ENCODE data around the gene SLC6A19.
A peak's percentile ranks its signal among the peaks of the same experiment; 100 is the strongest.

Gene SLC6A19

DNA sequence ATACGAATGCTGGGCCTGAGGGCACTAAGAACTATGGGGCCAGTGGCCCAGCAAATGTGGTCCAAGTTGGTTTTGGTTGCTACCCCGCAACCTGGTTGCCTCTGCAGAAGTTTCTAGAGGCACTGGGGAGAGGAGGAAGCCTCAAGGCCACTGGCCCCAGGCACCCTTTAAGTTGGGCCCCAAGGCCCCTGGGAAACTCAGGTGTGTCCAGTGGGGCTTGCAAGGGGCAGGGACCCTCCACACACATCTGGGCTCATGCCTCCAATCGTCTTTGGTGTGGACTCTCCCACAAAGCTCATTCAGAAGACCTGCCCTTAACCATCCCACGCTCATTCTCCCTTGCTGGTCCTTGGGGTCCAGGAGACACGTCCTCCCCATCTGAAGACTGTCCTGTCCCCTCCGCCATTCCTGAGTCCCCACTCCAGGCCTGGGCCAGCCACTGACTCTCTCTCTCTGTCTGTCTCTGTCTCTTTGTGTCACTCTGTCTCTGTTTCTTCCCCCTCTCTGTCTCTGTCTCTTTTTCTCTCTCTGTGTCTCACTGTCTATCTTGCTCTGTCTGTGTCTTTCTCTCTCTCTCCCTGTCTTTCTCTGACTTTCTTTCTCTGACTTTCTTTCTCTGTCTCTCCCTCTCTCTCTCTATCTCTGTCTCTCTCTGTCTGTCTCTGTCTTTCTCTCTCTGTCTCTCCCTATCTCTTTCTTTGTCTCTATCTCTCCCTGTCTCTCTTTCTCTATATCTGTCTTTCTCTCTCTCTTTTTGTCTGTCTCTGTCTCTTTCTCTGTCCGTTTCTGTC is 3.3 kb upstream of the SLC6A19 start:
- DNase-seq, result no peak

DNA sequence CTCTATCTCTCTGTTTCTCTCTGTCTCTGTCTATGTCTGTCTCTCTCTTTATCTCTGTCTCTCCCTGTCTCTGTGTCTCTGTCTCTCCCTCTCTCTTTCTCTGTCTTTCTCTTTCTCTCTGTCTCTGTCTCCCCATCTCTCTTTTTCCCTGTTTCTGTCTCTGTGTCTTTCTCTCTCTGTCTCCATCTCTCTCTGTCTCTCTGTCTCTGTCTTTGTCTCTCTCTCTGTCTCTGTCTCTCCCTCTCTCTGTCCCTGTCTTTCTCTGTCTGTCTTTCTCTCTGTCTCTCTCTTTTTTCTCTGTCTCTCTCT is 2.1 kb upstream of the SLC6A19 start:
- DNase-seq, result no peak

DNA sequence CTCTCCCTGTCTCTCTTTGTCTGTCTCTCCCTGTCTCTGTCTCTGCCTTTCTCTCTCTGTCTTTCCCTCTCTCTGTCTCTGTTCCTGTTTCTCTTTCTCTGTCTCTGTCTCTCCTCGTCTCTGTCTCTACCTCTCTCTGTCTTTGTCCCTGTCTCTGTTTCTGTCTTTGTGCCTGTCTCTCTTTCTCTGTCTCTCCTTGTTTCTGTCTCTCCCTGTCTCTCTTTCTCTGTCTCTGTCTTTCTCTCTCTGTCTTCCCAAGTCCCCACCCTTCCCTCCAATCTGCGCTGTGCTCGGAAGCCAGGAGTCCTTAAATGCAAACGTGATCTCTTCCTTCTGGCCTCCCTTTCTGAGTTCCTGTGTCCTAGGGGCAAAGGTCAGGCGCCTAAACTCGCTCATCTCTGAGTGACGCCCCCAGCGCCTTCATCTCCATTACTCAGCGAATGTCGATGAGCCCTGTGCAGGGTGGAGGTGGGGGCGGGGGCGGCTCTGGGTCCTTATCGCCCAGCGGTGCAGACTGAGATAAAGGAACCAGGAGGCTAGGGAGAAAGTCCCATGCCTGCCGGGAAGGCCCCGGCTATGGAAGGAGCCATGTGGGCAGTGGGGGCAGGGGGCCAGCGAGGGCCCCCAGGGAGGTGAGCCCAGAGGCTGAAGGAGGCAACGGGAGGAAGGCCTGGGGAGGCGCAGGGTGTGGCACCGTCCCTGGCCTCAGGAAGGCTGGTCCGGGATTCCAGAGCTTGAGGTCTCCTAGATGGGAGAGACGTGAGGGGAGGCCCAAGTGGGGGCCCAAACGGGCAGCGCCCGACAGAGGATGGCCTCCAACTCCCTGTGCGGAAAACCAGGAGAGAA is 1.5 kb upstream of the SLC6A19 start:
- no peak for DNase-seq

DNA sequence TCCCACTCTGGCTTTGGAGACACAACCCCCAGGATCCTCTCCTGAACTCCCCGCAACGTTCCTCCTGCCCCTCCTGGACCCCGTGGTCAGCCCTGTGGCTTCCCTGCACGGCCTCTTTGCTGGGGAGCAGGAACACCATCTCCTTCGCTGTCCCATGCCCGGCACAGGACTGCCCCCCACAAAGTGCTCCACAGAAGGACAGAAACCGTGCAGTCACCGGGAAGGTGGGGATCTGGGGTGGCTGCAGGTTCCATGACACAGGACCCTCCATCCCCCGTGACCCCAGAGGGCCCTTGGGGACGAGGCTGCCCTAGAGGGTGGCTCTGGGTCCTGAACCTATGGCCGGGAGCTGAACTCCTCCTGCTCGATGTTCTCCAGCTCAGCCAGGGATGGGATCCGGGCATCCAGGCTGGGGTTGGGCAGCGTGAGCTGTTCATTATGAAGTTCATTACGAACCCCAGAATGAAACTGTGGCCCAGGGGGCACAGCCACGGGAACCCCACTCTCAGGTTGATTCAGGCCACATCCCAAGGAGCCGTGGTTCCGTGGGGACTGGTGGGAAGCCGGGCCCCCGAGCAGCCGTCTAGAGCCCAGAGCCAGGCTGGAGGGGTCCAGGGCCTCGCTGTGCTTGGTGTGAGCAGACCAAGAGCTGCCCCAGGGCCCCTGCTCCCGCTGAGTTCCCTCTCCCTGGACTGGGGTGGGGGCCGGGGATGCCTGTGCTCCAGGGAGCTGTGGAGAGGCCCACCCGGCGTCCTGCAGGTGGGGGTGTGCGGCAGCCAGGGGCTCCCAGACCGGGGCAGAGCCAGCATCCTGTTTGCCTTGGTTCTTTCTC is 684 bp upstream of the SLC6A19 start:
- DNase-seq, result no peak

DNA sequence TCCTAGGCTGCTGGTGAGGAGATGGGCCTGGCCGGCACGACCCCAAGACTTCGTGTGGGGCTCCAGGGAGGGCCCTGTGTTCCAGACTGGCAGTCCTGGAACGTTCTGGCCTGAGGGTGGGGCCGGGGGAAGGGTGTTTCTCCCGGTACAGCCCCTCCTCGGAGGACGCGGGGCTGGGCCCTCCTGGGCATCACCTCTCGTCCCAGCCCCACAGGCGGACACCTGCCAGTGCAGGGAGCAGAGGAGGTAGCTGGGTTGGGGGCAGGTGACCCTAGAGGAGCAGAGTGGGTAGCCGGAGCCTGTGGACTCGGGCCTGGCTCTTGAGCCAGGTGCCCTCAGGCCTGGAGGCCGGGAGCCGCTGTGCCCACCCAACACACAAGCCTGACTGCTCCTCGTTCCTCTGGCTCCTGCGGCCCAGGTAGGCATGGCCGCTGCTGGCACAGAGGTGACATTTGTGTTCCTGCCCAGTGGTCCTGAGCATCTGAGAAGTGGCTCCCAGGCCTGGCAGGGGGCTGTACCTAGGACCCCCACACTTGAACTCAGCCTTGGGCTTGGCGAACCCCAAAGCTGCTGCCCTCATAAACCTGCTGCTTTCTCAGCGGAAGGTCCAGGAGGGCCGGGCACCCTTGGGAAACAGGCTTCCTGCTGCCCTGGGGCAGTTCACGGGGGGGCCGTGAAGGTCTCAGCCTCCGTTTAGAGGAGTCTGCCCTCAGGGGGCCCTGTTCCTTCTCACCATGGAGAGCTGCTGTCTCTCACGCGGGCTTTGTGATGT is 817 bp downstream of the SLC6A19 start:
- DNase-seq, result no peak

DNA sequence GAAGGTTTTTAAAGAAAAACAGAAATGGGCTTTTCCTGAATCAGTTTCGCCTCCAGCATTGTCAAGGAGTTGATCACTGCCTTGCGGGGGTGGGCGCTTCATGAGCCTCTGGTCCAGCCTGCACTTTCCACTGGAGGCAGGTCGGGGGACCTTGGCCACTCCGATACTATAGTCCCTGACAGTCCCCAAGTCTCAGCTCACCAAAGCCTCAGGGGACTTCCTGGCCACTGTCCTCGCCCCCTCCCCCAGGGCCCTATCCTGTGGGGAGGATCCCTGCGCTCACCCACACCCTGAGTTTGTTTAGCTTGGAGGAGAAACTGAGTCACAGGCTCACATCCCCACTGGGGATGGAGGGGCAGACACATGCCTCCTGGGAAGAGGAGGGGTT is 1.4 kb downstream of the SLC6A19 start:
- no peak for DNase-seq

DNA sequence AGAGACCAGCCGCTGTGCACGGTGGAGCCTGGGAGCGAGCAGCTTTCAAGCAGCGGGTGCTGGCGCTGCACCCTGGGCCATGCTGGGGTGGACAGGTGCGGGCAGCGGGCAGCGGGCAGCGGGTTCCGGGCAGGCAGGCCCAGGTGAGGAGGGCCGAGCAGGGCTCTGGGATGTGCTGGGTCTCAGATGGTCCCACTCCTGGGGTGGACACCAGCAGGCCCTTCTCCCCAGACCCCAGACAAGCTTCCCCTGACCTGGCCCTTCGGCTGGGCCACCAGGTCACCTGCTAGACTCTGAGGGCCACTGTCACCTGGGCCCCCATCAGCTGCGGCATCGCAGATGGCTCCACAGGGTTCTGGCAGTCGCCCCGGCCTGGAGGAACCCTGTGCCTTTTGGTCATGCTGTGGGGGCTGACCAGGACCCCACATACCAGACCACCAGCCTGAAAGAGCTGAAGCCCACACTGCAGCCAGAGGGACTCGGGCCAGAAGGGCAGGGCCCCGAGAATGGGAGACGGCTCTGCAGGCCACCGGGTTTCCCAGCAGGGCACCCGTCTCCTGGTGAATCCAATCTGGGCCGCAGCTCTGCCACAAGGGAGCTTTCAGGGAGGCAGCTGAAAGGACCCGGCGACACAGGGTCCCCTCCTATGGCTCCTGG is 2.0 kb downstream of the SLC6A19 start:
- no peak for DNase-seq

DNA sequence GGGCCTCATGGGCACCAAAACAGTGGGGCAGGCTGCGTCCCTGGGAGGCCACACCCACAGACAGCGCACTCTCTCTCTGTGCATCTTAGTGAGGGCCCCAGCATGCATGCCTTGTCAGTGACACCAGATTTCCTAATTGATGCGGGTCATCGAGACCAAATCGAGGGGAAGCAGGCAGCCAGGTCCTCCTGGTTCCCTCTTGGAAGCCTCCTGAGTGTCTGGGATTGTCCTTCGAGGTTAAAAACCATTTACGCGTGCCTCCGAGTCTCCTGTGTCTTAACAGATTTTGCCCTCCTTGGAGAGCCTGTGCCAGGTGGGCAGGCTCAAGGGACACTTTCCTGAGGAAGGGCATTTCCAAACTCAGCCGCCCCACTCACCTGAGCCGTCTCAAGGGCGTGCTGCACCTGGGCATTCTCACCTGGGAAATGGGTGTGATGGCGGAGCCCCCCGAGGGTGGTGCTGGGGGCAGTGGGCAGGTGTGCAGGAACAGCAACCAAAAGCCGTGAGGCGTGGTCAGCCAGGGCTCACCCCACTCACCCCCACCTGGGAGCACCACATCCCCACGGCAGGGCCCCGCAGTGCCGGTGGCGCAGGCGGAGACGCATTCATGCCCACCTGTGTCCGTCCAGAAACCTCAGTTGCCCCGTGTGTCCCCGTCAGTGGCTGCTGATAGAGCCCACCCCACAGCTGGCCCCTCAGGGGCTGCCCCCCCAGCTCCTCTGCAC is 2.7 kb downstream of the SLC6A19 start:
- no peak for DNase-seq

DNA sequence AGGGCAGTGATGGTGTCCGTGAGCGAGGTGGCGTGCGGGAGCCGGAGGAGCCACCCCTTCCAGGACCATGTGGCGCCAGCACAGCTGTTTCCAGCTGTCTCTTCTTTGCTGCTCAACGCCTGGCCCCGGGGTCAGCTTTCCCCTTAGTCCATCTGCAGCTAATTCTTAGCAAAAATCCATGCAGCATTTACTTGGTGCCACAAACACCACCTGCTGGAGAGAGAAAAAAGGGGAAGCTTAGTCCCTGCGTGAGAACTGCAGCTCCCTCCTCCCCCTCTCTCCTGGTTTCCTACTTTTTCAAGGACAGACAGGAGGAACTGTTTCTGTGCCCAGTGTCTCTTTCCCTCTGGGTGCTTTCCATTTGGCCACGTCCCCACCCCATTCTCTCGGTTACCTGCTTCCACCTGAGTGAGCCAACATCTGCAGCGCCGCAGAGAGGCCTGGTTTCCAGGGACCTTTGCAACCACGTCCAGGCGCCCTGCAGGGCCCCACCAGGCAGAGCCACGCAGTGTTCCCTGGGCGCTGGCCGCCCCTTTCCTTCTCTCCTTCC is 3.4 kb downstream of the SLC6A19 start:
- no peak for DNase-seq

DNA sequence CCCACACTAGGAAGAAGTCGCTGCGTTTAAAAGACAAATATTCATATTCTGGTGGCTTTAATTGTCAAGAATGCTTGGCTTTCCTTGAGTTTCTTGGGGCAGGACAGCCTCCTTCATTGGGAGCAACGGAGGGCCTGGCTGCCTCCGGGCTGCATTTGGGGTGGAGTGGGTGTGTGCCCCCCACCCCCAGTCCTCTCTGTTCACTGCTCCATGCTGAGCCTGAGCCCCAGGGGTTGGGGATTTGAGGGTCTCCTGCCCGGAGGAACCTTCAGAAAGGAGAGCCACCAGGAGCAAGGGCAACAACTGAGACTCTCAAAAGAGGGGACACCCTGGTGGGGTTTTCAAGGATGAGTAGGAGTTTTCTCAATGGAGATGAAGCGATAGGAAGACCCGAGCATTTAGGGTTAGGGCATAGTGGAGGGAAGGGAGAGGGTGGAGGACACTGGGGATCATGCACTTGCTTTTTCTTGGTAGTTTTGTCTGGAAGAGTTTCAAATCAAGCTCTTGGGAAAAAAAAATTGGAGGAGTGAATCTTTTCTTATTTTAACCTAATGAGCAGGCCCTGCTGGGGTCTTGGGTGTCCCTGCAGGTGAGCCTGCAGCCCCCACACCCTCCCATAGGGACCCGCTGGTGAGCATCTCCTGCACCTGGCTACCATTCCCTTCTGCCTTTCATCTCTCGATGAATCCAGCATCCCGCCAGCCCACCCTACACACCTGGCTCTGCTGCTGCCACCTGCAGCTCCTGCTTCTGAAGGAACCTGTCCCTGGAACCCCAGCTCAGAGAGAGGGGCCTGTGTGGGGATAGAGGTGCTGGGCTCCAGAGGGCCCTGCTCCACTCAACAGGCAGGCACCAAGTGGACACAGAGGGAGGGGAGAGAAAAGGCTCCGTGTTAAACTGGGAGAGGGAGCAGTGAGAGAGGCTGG is 4.1 kb downstream of the SLC6A19 start:
- no peak for DNase-seq

DNA sequence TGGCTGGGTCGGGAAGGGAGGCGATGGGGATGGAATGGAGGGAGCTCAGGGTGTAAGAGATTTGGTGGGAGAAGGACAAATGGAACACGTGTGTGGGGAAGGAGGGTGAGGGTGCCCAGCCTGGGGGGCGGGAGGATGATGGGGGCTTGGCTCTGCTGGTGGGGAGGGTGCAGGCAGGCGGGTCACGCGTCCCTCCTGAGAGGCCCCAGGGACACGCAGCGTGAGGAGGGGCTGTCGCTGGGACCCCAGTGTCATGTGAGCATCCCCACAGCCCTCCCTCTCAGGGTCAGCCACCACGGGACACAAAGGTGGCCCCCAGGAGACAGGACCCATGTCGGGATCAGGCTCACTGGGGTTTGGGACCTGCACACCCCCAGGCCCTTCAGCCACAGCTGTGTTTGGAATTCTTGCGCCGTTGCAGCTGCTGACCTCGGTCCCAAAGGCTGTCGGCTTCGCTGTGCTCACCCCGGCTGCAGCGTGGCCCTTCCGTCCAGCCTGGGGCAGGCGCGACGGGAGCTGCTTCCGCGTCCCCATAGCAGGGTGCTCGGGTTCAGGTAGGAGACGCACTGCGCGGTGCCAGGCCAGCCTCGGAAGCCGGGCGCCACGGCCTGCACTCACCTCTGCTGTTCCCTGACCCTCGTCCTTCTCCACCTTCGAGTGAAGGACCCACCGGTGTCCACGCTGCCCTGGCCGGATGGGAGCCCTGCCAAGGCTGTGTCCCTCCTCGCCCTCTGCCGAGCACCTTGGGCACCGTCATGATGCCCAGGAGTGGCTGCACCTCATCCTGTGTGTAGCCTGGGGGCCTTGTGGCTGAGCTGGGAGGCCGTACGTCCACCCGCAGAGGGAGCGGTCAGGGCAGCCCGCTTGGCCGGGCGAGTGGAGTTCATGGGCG is 5.4 kb downstream of the SLC6A19 start:
- DNase-seq, result no peak

DNA sequence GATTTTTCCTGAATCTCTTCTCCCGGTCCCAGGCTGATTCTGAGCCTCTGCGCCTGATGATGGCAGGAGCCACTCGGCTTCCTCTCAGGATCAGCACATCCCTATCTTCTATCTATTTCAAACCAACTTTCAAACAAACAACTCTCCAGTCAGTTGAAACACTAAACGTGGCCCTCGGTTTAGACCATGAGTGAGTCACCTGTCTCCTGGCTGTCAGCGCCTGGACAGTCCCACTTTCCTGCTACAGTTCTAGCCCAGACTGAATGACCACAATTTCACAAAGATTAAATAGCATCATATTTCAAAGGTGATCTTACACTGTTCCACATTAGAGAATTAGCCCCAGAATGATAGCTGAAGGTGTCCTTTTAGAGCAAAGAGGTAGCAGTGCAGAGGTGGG is 6.2 kb downstream of the SLC6A19 start:
- no peak for DNase-seq

DNA sequence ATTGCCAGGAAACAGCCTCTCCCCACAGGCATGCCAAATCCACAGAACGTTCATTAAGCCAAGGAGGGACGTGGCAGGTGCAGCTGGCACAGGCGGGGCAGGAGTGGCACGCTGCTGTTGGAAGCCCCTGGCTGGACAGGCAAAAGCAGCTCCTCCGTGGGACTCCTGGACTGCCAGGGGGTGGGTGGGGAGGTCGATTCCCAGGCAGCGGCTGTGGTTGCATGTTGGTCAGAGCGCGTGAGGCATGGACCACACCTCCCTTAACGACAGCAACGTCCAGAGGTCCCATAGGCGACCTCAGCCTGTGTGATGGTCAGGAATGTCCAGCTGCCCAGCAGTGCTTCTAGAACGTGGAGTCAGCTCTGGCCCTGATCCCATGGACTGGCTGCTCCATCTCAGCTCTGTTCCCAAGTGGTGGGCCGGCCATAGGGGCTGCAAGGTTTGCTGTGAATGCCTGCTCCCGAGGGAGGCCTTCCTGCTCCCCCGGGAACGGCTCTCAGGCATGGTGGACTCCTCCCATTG is 6.9 kb downstream of the SLC6A19 start:
- no peak for DNase-seq

DNA sequence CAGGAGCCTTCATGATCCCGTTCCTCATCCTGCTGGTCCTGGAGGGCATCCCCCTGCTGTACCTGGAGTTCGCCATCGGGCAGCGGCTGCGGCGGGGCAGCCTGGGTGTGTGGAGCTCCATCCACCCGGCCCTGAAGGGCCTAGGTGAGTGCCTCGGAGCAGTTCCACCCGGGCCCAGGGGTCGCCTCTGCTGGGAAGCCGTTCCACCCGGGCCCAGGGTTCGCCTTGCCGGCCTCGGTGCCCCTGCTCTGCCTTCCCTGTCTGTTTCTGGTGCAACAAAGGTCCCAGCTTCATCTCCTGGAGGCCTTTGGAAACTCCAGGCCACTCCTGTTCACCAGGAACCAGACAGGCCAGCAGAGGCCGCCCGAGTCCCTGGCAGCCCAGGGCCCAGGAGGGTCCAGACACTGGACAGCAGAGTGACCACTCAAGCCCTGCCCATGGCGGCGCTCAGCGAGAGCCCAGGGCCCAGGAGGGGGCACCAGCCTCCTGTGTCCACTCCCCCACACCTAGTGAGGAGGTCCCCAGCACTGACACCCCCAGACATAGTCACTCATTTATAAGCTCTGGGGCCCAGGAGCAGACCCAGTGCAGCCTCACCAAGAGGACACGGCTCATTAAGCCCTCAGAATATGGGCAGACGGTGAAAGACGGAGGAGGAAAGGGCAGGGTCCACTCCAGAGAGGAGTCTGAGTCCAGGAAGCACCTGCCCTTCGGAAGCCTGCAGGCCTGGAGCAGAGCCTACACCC is 7.5 kb downstream of the SLC6A19 start:
- DNase-seq, result peak; percentile 79

DNA sequence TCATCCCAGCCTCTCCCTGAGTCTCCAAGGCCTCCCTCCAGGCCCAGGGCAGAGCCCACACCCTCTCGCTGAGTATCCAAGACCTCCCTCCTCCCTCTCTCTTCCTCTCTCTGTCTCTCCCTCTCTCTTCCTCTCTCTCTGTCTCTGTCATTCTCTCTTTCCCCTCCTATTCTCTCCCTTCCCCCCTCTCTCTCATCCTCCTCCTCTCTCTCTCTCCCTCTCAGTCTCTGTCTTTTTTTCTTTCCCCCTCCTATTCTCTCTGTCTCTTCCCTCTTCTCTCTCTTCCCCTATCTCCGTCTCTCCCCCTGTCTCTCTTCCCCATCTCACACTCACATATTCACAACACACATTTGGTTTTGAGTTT is 8.1 kb downstream of the SLC6A19 start:
- no peak for DNase-seq

DNA sequence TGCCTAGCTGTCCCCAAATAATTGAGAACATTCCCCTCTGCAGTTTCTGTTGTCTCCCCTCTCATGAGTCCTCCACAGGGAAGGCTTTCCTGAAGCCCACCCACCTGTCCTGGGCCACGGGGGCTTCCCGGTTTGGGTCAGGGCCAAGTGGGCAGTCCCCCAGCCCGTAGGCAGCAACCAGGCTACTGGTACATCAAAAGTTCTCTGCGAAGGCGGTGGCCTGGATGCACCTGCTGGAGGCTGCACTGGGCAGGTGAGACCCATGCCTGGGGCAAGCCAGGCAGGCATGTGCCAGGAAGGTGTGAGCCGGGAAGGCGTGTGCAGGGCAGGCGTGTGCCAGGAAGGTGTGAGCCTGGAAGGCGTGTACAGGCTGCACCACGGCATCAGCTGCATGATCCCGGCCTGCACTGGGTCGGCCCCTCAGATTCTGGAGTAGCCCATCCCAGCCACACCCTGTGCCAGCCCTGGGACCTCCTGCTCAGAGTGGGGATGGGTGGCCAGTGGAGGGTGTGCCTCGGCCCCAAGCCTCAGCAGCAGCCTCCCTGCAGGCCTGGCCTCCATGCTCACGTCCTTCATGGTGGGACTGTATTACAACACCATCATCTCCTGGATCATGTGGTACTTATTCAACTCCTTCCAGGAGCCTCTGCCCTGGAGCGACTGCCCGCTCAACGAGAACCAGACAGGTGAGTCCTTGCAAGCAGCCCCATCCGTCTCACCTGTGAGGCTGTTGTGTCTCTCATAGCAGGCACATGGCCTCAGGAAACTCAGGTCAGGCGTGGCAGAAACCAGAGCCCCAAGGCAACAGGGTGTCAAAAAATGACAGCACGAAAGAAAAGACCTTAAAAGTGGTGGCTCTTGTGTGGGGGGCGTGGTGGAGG is 8.7 kb downstream of the SLC6A19 start:
- DNase-seq, result no peak

DNA sequence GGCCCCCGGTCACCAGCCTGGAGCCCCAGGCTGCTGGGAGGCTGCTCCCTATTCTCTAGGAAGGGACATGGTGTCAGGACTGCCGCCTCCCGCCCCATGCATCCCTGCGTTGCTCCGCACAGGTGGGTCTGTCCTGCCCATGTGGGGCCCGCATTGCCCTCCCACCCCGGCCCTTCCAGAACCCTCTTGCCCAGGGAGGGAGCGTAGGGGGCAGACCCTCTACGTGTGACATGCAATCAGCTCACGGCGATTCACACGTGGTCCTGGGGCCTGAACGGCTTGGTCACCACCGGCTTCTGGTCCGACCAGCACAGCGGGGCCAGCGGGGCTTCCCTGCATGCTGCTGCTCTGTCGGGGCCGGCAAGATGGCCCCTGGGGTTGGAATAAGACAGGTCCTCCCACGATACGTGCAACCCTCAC is 9.4 kb downstream of the SLC6A19 start:
- DNase-seq, result no peak
